Mesendoderm (in vitro differentiated cells): ENCODE results near the gene DKKL1.
A peak's percentile ranks its signal among the peaks of the same experiment; 100 is the strongest.

Experiments
- DNase-seq: peaks from one replicate; pipeline ENCODE4 v3.0.0; 2013
- H2AK5ac ChIP-seq: 2 replicates; pipeline ENCODE4 v1.6.1; 2013; ENCODE audit warnings: low read length, inconsistent platforms
- H2BK120ac ChIP-seq: 2 replicates; pipeline ENCODE4 v1.6.1; 2013; ENCODE audit warnings: low read depth, mild to moderate bottlenecking, low read length, moderate library complexity, mixed read lengths
- H2BK15ac ChIP-seq: replicated peaks from 2 replicates; pipeline ENCODE4 v1.6.1; 2013; ENCODE audit warnings: low read depth, mild to moderate bottlenecking, moderate library complexity
- H2BK5ac ChIP-seq: 2 replicates; pipeline ENCODE4 v1.6.1; 2013; ENCODE audit warnings: low read length, inconsistent platforms
- H3K18ac ChIP-seq: 2 replicates; pipeline ENCODE4 v1.6.1; 2013; ENCODE audit warnings: mild to moderate bottlenecking, low read length, mixed read lengths
- H3K23ac ChIP-seq: one replicate; pipeline ENCODE4 v1.6.1; 2013; ENCODE audit warnings: low read length
- H3K27ac ChIP-seq: 2 replicates; pipeline ENCODE4 v1.5.1; 2013; ENCODE audit warnings: low read depth, mild to moderate bottlenecking, inconsistent platforms, low read length, moderate library complexity
- H3K27me3 ChIP-seq: 2 replicates; pipeline ENCODE4 v1.6.1; 2013; ENCODE audit warnings: low read length, control low read depth, mild to moderate bottlenecking, inconsistent platforms; ENCODE audit not compliant: insufficient read depth, poor library complexity
- H3K36me3 ChIP-seq: 2 replicates; pipeline ENCODE4 v1.6.1; 2013; ENCODE audit warnings: low read length, inconsistent platforms; ENCODE audit not compliant: control insufficient read depth, insufficient read depth
- H3K4ac ChIP-seq: one replicate; pipeline ENCODE4 v1.6.1; 2013; ENCODE audit warnings: low read depth, mild to moderate bottlenecking, low read length, moderate library complexity
- H3K4me1 ChIP-seq: 2 replicates; pipeline ENCODE4 v1.6.1; 2013; ENCODE audit warnings: low read depth, low read length, inconsistent platforms; ENCODE audit not compliant: control insufficient read depth
- H3K4me2 ChIP-seq: 2 replicates; pipeline ENCODE4 v1.6.1; 2013; ENCODE audit warnings: low read length
- H3K4me3 ChIP-seq: 2 replicates; pipeline ENCODE4 v1.5.1; 2013; ENCODE audit warnings: mild to moderate bottlenecking, low read length
- H3K56ac ChIP-seq: one replicate; pipeline ENCODE4 v1.6.1; 2013; ENCODE audit warnings: low read length
- H3K79me1 ChIP-seq: 2 replicates; pipeline ENCODE4 v1.6.1; 2013; ENCODE audit warnings: low read length, inconsistent platforms
- H3K79me2 ChIP-seq: 2 replicates; pipeline ENCODE4 v1.6.1; 2013; ENCODE audit warnings: mild to moderate bottlenecking, low read length; ENCODE audit not compliant: control insufficient read depth, insufficient read depth
- H3K9ac ChIP-seq: 2 replicates; pipeline ENCODE4 v1.6.1; 2013; ENCODE audit warnings: low read length, inconsistent platforms
- H4K5ac ChIP-seq: one replicate; pipeline ENCODE4 v1.6.1; 2013; ENCODE audit warnings: low read length
- H4K8ac ChIP-seq: one replicate; pipeline ENCODE4 v1.6.1; 2013; ENCODE audit warnings: low read depth, mild to moderate bottlenecking, control low read depth, low read length, moderate library complexity
- WGBS: extraction: QIAGEN DNeasy Blood & Tissue Kit; methylation state at CpG from one replicate; pipeline ENCODE4 v1.1.7; 2013; ENCODE audit warnings: low lambda C conversion rate, missing lambda C conversion rate; ENCODE audit not compliant: insufficient coverage; ENCODE audit errors: extremely low coverage; 5-methylcytosine and 5-hydroxymethylcytosine counted together

Gene DKKL1

DNA sequence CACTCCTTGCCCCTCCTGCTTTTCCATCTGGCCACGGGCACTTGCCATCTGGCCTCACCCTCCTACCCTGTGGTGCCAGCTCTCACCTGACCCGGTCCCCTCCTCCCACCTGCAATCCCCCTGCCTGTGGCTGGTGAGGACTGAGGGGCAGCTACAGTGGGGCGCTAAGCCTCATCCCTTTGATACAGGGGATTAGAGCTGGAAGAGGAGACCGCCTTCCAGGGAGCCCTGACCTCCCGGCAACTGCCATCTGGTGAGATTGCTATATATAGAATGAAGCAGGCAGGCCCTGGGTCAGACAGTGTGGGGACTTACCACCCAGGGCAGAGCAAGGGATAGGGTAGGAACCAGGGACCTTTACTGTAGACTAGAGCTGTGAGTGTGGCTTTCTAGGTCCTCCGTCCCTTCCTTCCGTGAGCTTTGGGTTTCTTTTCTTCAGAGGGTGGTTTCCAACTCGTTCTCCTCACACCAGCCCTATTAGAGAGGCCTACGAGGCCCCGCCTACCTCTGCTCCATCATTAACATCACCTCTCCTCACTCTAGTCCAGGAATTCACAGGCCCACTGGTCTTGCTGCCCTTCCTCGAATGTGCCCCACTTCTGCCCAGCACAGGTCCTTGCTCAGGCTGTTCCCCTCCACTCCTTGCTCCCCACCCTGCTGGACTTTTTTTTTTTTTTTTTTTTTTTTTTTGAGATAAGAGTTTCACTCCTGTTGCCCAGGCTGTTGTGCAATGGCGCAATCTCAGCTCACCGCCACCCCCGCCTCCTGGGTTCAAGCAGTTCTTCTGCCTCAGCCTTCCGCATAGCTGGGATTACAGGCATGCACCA lies 32.1 kb downstream of the DKKL1 start:
- no peak overlapping the region for H3K18ac ChIP-seq
- WGBS = no CpG with 5 or more reads among the region's 15 CpGs
- H3K79me2 ChIP-seq = no peaks in the 10 kb centered on the region
- H4K5ac ChIP-seq = no peak overlapping the region
- peak overlapping the region; percentile 6 for H3K56ac ChIP-seq
- H2BK5ac ChIP-seq = no peak overlapping the region
- no peak overlapping the region for H3K23ac ChIP-seq
- H3K9ac ChIP-seq = no peak overlapping the region
- no peak overlapping the region for H2AK5ac ChIP-seq
- no peak overlapping the region for H3K4ac ChIP-seq
- H3K27me3 ChIP-seq = no peaks in the 10 kb centered on the region
- no peak overlapping the region for H2BK15ac ChIP-seq
- no peak overlapping the region for H2BK120ac ChIP-seq
- H3K79me1 ChIP-seq = no peaks in the 10 kb centered on the region
- DNase-seq = no peak
- no peaks in the 10 kb centered on the region for H3K36me3 ChIP-seq
- no peak overlapping the region for H3K27ac ChIP-seq
- H3K4me1 ChIP-seq = no peaks in the 10 kb centered on the region
- no peak overlapping the region for H3K4me2 ChIP-seq
- no peak overlapping the region for H3K4me3 ChIP-seq
- no peak overlapping the region for H4K8ac ChIP-seq

DNA sequence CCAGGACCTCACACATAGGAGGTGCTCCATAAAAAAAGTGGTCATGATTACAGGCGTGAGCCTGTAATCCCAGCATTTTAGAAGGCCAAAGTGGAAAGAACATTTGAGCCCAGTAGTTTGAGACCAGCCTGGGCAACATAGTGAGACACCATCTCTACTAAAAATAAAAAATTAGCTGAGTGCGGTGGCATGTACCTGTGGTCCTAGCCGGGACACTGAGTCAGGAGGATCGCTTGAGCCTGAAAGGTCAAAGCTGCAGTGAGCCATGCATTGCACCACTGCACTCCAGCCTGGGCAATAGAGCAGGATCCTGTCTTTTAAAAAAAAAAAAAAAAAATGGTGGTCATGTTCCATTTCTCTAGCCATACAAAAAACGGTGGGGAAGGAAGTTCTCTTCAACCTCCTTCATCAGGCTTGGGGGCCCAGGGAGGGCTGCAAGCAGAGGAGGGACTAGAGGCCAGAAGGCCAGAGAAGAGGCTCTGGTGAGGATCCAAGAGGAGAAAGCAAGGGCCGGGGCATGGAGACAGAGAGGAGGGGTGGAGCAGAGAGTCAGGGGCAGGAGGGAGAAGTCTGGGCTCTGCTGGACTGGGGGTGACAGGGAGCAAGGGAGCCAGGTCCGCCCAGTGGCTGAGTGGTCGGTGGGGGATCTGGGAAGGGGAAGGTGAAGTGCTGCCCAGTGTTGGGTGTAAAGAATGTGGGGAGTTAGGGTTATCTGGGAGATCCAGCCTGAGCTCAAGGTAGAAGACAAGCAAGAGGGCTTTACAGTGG lies 33.2 kb downstream of the DKKL1 start:
- no peak overlapping the region for H3K23ac ChIP-seq

DNA sequence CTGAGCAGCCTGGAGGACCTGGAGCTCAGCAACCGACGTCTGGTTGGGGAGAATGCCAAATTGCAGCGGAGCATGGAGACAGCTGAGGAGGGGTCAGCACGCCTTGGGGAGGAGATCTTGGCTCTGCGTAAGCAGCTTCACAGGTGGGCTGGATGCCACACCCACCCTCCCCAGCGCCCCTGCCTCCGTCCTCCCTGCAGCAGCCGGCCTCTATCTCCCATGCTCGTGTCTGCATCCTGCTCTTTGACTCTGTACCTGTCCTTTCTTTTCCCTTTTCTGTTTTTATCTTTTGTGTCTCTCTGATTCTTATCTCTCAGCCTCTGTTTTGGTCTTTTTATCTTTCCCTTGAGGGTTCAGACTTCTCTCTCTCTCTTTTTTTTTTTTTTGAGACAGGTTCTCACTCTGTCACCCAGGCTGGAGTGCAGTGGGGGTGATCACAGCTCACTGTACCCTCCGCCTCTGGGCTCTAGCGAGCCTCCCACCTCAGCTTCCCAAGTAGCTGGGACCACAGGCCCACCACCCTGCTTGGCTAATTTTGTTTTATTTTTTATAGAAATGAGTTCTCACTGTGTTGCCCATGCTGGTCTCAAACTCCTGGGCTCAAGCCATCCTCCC lies 34.4 kb downstream of the DKKL1 start:
- no peak overlapping the region for H3K4ac ChIP-seq
- no peak overlapping the region for H2BK5ac ChIP-seq
- no peaks in the 10 kb centered on the region for H3K4me1 ChIP-seq
- no peak overlapping the region for H3K23ac ChIP-seq
- no peaks in the 10 kb centered on the region for H3K79me1 ChIP-seq
- no peak overlapping the region for H2BK15ac ChIP-seq
- no peaks in the 10 kb centered on the region for H3K79me2 ChIP-seq
- no peak overlapping the region for H3K56ac ChIP-seq
- no peak overlapping the region for H3K27ac ChIP-seq
- no CpG with 5 or more reads among the region's 11 CpGs for WGBS
- H3K18ac ChIP-seq = no peak overlapping the region
- no peaks in the 10 kb centered on the region for H3K27me3 ChIP-seq
- H2BK120ac ChIP-seq = no peak overlapping the region
- H2AK5ac ChIP-seq = no peak overlapping the region
- no peak overlapping the region for H3K4me2 ChIP-seq
- H3K9ac ChIP-seq = no peak overlapping the region
- no peak overlapping the region for H4K5ac ChIP-seq
- no peak for DNase-seq
- H3K4me3 ChIP-seq = no peak overlapping the region
- H3K36me3 ChIP-seq = no peaks in the 10 kb centered on the region
- H4K8ac ChIP-seq = no peak overlapping the region

More for the DNA sequence above, 33.2 kb downstream of the DKKL1 start:
- DNase-seq = no peak
- H3K56ac ChIP-seq = no peak overlapping the region
- no peak overlapping the region for H3K18ac ChIP-seq
- H2BK5ac ChIP-seq = no peak overlapping the region
- H2BK15ac ChIP-seq = no peak overlapping the region
- no CpG with 5 or more reads among the region's 8 CpGs for WGBS
- no peak overlapping the region for H3K4ac ChIP-seq
- H3K4me1 ChIP-seq = no peaks in the 10 kb centered on the region
- no peak overlapping the region for H3K9ac ChIP-seq
- no peaks in the 10 kb centered on the region for H3K79me2 ChIP-seq
- no peak overlapping the region for H2AK5ac ChIP-seq
- H3K27ac ChIP-seq = no peak overlapping the region
- H4K5ac ChIP-seq = no peak overlapping the region
- no peaks in the 10 kb centered on the region for H3K79me1 ChIP-seq
- H4K8ac ChIP-seq = no peak overlapping the region
- no peak overlapping the region for H2BK120ac ChIP-seq
- H3K36me3 ChIP-seq = no peaks in the 10 kb centered on the region
- H3K4me3 ChIP-seq = no peak overlapping the region
- no peaks in the 10 kb centered on the region for H3K27me3 ChIP-seq
- no peak overlapping the region for H3K4me2 ChIP-seq

DNA sequence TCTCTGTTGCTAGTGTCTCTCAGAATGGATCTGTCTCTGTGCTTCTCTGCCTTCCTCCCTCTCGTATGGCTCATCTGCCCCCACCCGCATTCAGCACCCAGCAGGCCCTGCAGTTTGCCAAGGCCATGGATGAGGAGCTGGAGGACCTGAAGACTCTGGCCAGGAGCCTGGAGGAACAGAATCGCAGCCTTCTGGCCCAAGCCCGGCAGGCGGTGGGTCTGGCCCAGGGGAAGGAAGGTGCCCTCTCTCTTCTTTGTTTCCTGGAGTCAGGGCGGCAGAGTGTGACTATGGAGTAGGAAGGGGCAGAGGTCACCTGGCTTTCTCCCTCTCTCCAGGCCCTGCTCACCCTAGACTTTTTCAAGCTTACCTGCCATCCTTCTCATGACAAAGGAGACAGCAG lies 35.3 kb downstream of the DKKL1 start:
- no peaks in the 10 kb centered on the region for H3K79me2 ChIP-seq
- H3K4me1 ChIP-seq = peaks cover 4% of the 10 kb centered on the region
- no peak overlapping the region for H2AK5ac ChIP-seq
- H3K23ac ChIP-seq = no peak overlapping the region
- H2BK5ac ChIP-seq = no peak overlapping the region
- H3K79me1 ChIP-seq = no peaks in the 10 kb centered on the region
- H3K4ac ChIP-seq = no peak overlapping the region
- no peak overlapping the region for H3K4me3 ChIP-seq
- no peak overlapping the region for H2BK15ac ChIP-seq
- H4K5ac ChIP-seq = no peak overlapping the region
- no peak overlapping the region for H3K27ac ChIP-seq
- no peaks in the 10 kb centered on the region for H3K36me3 ChIP-seq
- H3K27me3 ChIP-seq = no peaks in the 10 kb centered on the region
- no peak overlapping the region for H3K4me2 ChIP-seq
- no peak overlapping the region for H2BK120ac ChIP-seq
- no peak for DNase-seq
- H3K18ac ChIP-seq = no peak overlapping the region
- H3K9ac ChIP-seq = no peak overlapping the region
- no peak overlapping the region for H3K56ac ChIP-seq
- no CpG with 5 or more reads among the region's 6 CpGs for WGBS
- H4K8ac ChIP-seq = no peak overlapping the region

DNA sequence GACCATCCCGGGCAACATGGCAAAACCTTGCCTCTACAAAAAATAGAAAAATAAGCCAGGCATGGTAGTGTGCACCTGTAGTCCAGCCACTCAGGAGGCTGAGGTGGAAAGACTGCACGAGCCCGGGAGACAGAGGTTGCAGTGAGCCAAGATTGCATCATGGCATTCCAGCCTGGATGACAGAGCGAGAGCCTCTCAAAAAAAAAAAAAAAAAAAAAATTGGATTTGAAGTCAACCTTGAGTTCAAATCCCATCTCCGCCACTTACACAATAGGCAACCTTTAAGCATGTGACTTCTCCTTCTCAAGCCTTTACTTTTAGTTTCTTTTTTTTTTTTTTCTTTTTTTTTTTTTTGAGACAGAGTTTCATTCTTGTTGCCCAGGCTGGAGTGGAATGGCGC lies 36.4 kb downstream of the DKKL1 start:
- no peaks in the 10 kb centered on the region for H3K27me3 ChIP-seq
- H4K8ac ChIP-seq = no peak overlapping the region
- no peak overlapping the region for H2BK5ac ChIP-seq
- H2AK5ac ChIP-seq = no peak overlapping the region
- no peaks in the 10 kb centered on the region for H3K79me1 ChIP-seq
- H3K79me2 ChIP-seq = no peaks in the 10 kb centered on the region
- H3K4me1 ChIP-seq = peaks cover 9% of the 10 kb centered on the region
- H2BK15ac ChIP-seq = no peak overlapping the region
- H3K36me3 ChIP-seq = no peaks in the 10 kb centered on the region
- no peak overlapping the region for H2BK120ac ChIP-seq
- no peak overlapping the region for H3K56ac ChIP-seq
- no peak overlapping the region for H3K27ac ChIP-seq
- no peak overlapping the region for H3K4me2 ChIP-seq
- H3K9ac ChIP-seq = no peak overlapping the region
- H3K4me3 ChIP-seq = no peak overlapping the region
- H3K18ac ChIP-seq = no peak overlapping the region
- H4K5ac ChIP-seq = no peak overlapping the region
- no peak for DNase-seq
- H3K4ac ChIP-seq = no peak overlapping the region
- H3K23ac ChIP-seq = no peak overlapping the region
- no CpG with 5 or more reads among the region's 6 CpGs for WGBS
